ENCODE results near the gene CTRB1. TPM values are rescaled to one million over a fixed set of nuclear protein-coding genes. Genes with fewer than 3 reads are reported as not detected.
"Not testable (repeated sequence)": the region's sequence is repeated elsewhere in the genome, so short reads cannot be mapped to it uniquely, and the experiment has no call there.

The CTRB1 gene
- total RNA-seq, 1 donor from 2014 or later, result 15.0 TPM

DNA sequence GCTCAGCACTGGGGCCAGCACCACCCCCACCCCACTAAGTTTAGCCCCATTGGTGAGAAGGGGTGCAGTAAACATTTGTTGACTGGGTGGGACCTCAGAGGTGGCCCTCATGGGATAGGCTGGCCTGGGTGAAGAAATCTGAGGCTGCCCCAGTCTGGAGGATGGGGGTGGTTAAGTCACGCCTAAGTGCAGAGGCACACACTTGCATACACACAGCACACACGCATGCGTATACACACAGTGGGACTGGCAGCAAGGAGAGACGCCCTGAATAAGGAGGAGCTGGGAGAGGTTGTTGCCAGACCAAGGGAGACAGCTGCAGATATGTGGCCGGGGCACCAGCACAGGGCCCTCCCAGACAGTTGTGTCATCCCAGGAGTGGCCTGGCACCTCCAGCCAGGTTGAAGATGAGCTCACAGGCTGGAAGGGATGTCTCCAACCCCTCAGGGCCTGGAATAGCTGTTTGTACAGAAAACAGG is 35.6 kb downstream of the CTRB1 start:
- no peak for DNase-seq (ENCODE audit: low spot score)

DNA sequence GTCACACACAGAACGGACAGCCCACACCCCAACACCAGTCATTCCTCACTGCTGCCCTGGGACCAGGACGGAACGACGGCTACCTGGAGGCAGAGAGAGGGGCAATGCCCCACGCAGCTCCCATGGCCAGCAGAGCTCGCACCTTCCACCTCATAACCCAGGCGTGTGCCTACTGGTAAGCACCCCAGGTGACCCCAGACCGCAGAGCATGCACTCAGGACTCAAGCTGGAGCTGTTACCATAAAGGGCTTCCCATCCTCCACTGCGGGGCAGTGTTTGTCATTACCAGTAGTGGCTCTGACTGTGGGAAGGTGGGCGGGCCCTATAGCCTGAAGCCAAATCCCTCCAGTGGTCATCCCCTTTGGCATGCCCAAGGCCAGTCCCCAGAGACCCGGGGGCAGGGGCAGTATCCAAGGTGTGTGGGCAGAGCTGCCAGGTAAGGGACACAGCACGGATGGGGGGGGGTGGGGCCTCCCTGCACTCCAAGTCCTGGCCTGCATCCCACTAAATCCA is 37.3 kb downstream of the CTRB1 start:
- no peak for DNase-seq (ENCODE audit: low spot score)

DNA sequence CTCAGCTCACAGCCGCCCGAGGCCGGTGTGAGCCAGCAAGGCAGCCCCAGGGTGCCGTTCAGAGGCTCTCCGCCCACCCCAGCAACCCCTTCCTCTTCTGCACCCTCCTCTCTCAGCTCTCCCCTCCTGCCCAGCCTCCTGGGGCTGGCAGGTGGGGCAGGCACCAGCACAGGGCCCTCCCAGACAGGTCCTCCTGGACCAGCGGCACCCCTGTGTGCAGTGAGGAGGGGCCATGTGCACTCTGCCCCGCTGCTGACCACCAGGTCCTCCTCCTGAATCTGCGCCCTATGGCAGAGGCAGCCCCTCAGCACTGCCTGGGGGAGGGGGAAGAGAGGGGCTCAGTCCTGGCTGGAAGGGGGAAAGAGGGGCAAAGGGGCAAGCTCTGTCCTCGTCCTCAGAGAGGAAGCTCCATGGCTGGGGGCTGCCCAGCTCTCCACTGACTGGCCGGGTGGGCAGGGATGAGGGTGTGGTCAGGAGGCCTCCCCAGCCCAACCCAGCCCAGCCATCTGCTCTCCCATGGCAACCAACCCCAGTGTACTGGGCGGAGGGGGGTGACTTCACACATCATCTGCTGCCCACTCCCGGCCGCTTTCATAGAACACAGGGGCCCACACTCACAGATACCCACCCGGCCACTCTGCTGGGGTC is 38.0 kb downstream of the CTRB1 start:
- DNase-seq (ENCODE audit: low spot score), result no peak

DNA sequence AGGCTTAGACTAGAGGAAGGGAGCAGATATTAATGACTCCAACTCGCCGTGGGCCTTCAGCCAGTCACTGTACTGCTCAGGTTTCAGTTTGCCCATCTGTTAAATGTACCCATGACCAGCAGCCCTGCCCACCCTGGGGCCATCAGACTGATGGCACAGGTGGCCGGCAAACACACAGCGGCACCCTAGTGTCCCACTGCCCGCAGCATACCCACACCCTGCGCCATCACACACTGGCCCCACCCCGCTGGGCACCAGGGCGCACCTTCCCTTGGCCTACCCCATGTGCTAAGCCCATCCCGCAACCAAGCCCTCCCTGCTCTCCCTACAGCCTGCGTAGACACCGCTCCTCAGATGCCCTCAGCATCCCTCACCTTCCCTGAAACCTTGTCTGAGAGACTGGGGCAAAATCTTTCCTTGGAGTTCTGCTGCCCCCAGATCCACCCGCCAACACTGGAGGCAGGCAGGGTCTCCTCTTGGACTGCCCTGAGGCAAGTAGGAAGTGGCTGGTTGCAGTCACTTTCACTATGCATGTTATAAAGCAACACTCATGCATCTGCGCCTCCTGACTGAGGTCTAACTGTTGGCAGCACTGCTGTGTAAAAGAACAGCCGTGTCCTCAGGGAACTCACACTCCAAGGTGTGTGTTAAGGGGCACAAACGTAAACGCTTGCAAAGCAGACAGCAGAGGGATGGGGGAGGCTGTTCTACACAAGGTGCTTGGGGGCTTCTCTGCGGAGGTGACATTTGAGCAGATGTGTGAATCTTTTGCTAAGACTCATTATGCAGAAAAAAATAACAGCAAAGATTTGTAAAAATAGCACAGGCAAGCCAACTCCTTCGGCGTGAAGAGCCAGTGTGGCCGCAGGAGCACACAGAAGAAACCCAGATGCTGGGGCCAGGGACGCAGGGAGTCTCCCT is 39.4 kb downstream of the CTRB1 start:
- DNase-seq (ENCODE audit: low spot score), result no peak

DNA sequence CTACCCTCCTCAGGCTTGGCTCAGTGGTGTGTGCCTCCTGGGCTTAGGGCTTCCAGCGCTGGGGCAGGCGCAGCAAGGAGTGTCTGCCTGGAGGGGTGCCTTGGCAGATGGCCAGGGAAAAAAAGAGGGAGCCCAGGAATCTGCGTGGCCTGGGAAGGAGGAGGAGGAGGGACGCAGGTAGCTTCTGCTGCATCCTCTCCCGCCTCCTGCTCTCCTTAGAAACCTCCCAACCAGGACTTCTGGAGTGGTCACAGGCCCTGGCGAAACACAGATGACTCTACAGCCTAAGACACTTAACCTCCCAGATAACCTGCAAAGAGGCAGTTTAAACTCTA is 40.0 kb downstream of the CTRB1 start:
- DNase-seq (ENCODE audit: low spot score), result no peak

DNA sequence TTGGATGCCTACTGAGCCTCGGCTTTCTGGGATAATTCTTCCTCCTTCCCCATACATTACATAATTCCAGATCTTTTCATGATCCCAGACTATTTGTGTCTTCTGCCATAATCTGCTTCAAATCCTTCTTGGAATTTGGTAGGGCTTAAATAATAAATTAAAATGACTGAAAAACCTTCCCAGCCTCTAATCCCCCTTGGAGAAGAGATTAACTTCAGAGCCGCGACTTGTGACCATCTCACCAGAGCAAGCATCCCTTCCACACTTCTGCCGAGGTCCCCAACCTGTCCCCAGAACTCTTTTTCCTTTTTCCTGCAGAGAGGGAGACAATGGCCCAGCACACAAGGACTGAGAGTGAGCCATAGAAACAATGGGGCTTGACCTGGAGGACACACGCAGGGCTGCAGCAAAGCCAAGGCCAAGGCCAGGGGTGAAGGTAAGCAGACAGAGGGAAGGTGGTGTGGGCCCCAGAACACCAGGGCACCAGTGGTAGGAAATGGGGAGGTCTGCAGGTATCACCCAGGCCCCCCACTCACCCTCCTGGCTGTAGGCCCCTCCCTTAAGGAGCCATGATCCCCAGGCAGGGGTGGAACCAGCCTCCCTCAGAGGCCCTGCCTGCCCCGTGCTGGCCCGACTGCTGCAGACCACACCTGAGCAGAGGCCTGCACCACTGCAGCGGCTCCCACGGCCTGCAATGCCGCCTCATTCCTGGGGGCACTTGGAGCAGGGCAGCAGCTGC is 42.2 kb downstream of the CTRB1 start:
- DNase-seq (ENCODE audit: low spot score), result no peak

DNA sequence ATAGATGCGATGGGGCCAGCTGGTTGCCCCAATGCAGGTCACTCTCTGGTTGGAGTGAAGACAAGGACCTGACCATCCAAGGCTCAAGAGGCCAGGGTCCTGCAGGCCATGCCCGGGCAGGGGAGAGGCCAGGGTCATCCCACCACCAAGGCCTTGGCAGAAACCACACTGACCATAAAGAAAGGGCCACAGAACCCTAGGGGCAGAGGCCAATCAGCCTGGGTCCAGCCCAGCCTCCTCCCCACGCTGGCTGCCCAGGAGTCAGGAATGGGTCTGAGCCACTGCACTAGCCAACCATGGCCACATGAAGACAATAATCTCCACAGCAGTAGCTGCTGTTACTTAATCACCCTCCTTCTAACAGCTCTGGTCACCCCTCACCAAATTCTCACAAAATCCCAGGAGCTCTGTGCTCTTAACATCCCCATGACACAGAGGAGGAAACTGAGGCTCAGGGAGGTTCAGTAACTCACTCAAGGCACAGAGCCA is 42.8 kb downstream of the CTRB1 start:
- DNase-seq (ENCODE audit: low spot score), result no peak

DNA sequence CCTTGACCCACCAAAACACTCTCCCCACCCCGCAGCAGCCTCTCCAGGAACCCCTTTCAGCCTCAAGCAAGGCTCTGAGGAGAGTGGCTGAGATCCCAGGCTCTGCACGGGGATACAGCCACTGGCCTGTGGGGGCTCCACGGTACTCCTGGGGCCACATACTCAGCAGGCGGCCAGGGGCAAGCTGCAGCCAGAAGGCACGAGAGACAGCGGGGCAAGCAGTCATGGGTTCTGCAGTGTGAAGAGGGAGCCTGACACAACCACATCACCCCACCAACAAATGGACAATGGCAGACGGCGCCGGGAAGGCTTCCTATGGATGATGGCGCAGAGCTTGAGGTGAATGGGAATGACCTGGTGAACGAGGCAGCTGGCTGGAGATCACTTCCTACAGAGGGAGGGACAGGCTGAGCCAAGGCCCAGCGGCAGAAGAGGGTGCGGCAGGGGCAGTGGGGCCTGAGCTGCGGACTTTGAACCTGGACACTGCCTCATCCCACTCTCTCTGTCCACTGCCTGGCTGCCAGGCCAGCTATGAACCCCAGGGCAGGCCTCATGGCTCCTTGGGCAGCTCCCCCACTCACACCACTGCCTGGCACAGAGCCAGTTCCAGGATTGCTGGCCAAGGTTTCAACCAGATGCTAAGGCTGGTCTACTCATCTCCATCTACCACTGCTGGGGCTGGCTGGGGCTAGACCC is 43.5 kb downstream of the CTRB1 start:
- peak; percentile 74 for DNase-seq (ENCODE audit: low spot score)

DNA sequence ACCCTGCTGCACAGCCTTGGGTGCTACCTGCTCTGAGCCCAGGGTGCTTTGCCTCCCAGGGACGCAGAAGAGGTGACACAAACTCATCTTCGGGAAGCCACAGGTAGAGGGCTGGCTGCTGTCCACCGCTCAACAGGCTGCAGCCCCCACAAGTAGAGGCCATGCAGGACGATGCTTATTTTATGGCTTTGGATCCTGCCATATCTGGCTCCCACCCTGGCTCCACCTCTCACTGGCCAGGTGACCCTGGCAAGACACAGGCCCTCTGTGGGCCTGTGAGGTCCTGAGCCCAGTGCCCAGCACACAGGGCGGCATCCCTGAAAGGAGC is 44.0 kb downstream of the CTRB1 start:
- DNase-seq (ENCODE audit: low spot score), result no peak

DNA sequence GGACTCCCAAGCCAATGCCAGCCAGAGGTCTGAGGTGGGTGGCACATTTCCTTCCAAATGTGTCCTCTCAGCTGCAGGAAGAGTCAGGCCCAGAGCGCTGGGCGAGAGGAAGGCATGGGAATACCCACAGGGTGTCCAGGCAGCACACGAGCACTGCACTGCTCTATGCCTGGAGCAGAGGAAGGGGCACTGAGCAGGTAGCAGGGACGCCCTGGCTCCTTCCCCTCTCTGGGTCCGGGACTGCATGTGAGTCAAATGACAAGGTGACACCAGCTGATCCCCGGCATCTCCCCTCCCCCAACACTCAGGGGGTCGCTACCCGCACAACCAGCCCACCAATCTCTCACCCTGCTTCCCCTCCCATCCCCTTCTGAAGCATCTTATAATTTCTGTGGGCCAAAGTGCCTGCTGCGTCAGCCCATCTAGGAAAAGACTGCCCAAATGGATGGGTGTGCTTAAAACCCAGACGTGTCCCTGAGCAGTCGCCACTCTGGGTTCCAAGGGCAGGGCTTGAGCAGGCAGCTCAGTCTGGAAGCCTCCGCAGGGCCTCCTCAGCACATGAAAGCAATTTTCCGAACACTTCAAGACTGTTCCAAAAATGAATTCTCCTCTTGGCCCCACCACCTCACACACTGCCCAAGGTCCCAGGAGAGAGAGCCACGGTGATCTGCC is 44.6 kb downstream of the CTRB1 start:
- DNase-seq (ENCODE audit: low spot score), result no peak

DNA sequence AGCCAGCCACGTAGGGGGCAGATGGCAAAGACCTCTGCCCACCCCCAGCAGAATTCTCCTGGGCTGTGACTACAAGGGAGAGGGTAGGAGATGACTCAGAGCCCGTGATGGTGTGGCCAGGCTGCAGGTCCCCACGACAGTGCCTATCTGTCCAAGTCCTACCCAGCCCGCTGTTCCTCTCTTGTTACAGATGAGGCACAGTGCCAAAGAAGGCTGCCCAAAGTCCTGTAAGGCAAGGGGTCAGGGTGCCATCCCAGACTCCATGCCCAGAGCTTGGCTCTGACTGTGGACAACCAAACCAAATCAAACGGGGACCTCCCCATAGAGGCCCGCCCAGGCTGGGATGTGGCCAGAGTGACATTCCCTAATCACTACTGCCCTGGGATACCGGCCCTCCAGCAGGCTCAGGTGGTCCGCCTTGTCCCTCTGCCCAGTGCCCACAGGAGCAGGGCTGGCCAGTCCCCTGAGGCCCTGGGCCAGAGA is 45.2 kb downstream of the CTRB1 start:
- no peak for DNase-seq (ENCODE audit: low spot score)

DNA sequence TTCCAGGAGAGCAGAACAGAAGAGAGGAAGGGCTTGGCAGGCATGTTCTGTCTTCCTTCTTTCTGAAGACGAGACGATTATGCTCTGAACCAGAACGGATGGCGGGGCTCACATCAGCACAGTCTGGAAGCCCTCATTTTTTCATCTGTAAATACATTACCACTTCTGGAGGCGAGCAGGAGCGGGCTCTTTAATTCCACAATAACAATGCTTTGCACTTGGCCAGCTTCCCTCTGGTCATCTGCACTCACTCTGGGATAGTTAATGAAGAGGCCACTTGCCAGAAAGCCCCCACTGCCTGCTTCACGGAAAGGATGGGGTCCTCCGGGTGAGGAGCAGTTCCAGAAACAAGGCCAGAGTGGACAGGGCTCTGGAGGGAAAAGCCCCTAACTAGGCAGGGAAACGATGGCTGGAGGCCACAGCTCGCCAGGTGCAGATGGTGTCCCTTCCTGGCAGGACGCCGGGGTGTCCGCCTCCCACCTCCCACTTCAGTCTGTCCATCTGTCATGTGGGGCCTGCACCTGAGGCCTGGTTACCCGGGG is 45.7 kb downstream of the CTRB1 start:
- no peak for DNase-seq (ENCODE audit: low spot score)

DNA sequence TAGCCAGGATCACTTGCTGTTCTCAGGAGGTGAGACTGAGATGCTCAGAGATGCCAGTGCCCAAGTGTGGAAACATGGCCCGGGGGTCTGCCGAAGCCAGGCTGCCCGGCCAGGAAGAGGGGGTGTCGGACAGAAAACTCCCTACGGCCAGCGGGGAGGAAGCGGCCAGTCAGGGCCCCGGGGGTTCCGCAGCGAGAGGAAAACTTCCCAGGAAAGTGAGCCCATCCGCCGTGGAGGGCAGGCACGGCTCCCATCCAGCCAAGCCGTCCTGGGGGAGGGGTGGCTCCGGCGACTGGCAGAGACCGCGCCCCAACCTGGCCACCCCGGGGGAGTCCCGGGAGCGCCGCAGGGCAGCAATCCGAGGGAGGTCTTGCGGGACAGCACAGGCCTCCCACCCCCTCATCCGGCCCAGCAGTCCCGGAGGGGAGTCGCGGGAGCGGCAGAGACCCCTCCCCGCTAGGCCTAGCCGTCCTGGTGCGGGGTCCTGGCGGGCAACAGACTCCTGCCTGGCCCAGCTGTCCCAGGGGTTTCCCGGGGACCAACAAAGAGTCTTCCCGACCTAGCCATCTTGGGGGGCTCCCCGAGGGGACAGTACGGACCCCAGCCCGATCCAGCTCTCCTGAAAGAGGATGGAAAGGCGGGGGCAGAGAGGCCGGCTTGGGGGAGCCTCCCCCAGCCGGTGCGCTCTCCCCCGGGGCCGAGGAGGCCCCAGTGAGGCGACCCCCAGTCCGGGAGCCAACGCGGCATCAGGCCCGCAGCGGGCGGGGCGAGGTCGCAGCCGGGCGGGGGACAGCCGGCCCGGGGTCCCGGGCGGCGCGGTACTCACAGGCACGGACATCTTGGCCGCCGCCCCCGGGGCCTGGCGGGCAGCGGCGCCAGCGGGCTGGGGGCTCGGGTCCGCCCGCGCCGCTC is 46.5 kb downstream of the CTRB1 start:
- no peak for DNase-seq (ENCODE audit: low spot score)

DNA sequence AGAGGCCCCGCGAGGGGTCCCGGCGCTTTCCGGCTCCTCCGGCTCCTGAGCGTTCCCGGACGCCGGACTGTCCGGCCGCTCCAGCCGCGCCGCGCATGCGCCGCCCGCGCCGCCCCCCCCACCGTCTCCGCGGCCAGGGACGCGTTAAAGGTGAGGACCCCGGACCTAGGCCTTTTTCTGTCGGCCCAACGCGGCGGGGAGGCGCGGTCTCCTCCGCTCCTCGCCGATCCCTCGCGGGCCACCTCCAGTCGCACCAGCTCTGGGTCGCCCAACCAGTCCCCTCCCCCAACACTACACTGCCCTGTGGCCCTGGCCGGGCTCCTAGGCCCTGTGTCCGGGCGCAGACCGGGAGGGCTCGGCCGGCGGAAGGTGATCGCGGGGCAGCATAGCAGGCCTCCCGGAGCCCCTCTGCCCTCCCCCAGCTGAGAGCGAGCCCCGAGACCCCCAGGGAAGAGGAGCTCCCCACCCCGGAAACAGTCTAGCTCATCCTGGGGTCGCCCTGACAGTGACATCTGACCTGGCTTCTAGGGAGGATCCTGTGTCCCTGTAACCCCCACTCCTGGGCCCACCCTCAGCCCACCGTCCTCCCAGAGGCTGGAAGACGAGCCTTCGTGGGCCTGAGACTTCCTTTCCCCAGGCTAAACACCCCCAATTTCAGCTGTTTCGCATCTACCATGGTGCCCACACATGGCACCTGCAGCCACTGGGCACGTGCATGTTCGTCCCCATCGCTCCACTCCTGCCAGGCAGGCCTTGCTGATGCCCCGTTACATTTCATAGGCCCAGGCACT is 47.3 kb downstream of the CTRB1 start:
- DNase-seq (ENCODE audit: low spot score), result peak; percentile 67

DNA sequence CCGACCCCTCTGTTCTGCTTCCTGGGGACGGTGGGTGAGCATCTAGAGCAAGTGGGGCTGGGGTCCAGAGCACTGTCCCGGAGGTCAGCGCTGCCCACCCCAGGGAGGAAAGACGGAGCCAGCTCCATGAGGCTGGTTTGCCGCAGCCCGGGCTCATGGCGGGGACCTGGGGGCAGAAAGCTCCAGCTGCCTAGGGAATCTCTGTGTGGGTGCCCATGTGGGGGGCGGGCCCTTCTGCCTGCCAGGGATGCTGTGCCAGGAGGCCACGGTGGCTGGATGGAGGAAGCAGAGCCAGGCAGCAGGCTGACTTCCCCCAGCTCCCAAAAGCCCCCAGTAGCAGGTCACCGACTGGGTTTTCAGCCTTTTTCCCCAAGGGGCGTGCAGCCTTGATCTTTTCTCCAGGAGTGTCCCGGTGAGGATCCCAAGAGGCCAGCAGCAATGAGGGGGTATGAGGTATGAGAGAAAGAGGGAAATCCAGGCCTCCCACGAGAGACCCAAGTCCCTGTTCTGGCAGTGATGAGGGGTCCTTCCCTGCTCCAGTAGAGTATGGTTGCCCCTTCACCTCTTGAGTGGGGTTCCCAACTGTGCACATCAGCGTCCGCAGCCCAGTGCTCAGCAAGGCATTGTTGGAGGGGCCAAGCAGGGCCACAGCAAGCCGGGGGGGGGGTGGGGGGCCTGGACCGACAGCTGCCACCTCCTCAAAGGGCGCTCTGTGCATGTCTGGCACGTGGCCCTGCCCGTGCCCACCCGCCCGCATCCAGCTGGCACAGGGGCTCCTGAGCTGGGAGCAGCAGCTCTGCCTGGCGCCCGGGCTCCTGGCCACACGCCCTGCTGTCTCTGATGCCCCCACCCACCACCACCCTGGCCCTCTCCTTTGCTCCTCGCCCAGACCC is 48.2 kb downstream of the CTRB1 start:
- DNase-seq (ENCODE audit: low spot score), result no peak

DNA sequence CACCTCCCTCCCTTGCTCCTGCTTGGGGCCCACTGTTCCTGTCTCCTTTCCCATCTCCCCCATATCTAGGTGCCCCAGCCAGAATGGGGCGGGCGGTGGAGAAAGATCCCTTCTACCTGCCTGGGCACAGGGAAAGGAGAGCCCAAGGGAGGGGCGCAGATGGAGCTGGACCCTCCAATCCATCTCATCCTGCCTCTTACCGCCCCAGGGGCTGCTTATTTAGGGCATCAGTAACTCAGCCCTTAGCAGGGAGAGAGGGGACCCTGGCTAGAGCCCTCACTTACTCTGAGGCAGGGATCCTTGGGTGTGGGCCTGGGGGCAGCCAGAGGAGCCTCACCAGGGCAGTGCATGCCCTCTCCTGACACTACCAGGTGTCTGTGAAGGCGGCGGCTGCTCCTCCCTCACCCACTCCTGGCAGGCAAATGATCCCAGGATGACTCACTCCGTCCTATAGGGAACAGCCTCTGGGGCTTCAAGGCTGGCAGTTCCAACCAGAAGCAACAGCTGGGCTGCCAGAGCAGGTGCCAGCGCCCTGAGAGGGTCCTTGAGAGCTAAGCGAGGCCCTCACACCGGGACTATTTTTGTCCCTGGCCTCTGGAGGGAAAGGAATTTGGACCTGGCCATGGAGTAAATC is 49.0 kb downstream of the CTRB1 start:
- peak; percentile 79 for DNase-seq (ENCODE audit: low spot score)

DNA sequence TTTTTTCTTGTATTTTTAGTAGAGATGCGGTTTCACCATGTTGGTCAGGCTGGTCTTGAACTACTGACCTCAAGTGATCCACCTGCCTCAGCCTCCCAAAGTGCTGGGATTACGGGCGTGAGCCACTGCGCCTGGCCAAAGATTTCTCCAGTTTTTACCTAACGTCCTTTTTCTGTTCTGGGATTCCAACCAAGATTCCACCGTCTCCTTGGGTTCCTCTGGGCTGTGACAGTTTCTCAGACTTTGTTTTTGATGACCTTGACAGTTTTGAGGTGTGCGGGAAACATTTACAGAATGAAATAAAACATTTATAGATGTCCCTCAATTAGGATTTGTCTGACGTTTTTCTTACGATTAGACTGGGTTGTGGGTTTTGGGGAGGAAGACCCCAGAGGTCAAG is 50.6 kb downstream of the CTRB1 start:
- not testable (repeated sequence) for DNase-seq (ENCODE audit: low spot score)

All from mucosa of gallbladder (tissue), 1 donor.